Measurements from ENCODE around the gene DOLK.

GRCh38 chr9:128913995-128914772, 33.2 kb downstream of the DOLK start:
- TF ChIP-seq GATA2 (IDR thresholded peaks at IDR 0.05; ENCODE audit: low read depth, low read length) = no peak
- TF ChIP-seq GATA3 (IDR thresholded peaks at IDR 0.05; ENCODE audit: low read depth, low read length) = no peak
